ENCODE measurements around the gene RGS4.

RGS4 gene

DNA sequence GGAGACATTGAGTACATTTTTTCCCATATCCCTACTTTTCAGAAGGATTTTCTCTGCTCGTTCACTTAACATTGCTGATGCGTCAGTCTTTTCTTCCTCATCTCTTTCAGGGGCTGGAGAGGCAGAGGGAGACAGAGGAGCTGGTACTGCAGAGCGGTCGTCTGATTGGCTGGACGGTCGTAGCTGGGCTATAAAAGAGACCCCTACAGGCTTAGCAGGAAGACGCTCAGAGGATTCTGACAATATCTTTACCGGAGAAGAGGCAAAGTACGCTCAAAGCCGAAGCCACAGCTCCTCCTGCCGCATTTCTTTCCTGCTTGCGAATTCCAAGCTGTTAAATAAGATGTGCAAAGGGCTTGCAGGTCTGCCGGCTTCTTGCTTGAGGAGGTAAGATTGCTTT lies at the start of gene RGS4:
RGS4 (plus strand) TSS at position 220 of the 400 bp plus-strand sequence; CDS start at position 344, 124 bp downstream.
- H3K36me3 Mint-ChIP-seq (ENCODE audit: low read depth) = no peaks in the 10 kb centered on the region
- H3K27ac Mint-ChIP-seq = no peak within 1 kb of the TSS
- peaks cover 59% of the 10 kb centered on the region for H3K27me3 Mint-ChIP-seq
- no peaks in the 10 kb centered on the region for H3K9me3 Mint-ChIP-seq
- H3K4me1 Mint-ChIP-seq (ENCODE audit: low read depth) = no peaks in the 10 kb centered on the region
- no peak within 1 kb of the TSS for H3K4me3 Mint-ChIP-seq
- DNase-seq = no peak

DNA sequence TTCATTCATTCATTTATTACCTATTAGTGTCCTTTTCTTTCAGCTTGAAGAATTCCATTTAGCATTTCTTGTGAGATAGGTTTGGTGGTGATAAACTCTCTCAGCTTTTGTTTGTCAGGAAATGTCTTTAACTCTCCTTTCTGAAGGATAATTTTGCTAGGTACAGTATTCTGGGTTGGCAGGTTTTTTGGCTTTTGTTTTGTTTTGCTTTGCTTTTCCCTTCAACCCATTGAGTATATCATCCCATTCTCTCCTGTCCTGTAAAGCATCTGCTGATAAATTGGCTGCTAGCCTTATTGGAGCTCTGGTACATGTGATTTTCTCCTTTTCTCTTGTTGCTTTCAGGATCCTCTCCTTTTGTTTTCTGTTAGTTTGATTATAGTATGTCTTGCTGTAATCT lies 47.0 kb upstream of the RGS4 start:
- Mint-ChIP-seq H3K27ac (no peak overlapping the region), H3K4me1 (ENCODE audit: low read depth) (no peaks in the 10 kb centered on the region), H3K27me3 (peaks cover 5% of the 10 kb centered on the region), H3K36me3 (ENCODE audit: low read depth) (no peaks in the 10 kb centered on the region), H3K9me3 (peaks cover 16% of the 10 kb centered on the region), H3K4me3 (no peak overlapping the region)
- DNase-seq = no peak

DNA sequence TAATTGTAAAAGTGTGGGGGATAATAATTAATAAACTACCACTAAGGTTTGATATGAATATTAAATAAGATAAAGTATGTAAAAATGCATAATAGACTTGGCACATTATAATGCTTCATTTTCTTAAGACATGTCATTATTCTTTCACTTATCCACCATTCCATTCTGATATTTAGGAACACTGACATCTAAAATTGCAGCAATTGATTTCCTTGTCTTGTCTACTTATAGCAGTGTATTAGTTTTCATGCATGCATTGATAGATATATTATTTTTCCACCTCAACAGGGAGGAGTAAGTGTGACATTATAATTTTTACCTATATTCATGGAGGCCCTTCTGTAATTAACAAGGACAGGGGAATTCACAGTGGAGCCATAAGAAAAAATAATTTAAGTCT lies 41.6 kb upstream of the RGS4 start:
- Mint-ChIP-seq H3K4me1 (ENCODE audit: low read depth) (no peaks in the 10 kb centered on the region), H3K9me3 (peaks cover 8% of the 10 kb centered on the region), H3K36me3 (ENCODE audit: low read depth) (no peaks in the 10 kb centered on the region), H3K27me3 (peaks cover 8% of the 10 kb centered on the region), H3K4me3 (no peak overlapping the region), H3K27ac (no peak overlapping the region)
- DNase-seq = no peak

DNA sequence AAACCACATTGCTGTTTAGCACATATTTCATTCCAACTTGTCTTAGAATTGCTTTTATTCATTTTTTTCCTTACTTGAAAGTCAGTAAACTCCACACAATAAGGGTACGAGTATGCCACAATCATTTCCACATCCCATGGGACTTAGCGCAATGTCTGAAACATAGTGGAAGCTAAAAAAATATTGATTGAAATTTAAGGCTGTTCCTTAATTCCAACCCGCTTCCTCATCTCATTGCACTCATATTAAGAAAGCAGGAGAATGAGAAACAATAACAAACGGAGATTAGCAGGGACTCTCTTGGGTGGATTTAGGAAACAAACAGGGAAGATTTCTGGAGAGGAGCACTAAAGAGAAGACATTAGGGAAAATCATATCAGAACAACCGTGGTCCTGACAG lies 39.3 kb upstream of the RGS4 start:
- Mint-ChIP-seq H3K27ac (no peak overlapping the region), H3K9me3 (no peaks in the 10 kb centered on the region), H3K27me3 (peaks cover 10% of the 10 kb centered on the region), H3K4me1 (ENCODE audit: low read depth) (no peaks in the 10 kb centered on the region), H3K36me3 (ENCODE audit: low read depth) (no peaks in the 10 kb centered on the region), H3K4me3 (no peak overlapping the region)
- no peak for DNase-seq

DNA sequence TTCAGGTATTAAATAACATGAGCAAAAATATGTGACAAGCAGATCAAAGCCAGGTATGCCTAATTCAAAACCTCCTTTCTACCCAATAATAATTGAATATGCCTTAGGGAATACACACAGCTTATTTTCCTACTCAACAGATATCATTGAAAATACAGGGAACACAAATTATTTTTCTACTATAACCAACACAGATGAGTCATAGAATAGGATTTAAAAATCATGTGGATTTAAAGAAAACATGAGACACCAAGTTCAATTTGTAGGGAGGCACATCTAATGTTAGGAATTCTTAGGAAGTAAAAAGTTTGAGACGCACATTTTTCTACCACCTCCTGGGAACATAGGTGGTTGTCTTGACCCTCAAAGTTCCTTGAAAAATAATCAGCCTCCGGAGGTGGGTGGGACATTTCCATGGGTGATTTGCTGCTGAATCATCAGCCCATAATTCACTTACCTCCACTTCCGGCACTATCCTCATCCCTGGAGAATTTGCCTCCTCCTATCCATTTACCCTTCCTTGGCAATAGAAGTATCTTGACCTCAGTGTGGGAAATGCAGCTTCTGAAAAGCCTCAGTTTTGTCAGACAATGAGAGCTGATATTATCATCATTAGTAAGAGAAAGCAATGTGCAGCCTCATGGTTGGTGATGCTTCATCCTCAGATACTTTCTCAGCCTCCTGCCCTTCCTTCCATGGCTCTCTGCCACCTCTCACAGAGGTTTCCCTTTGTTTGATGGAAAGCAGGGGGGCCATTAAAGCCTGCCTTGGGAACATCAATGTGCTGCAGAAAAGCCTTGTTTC lies 33.5 kb upstream of the RGS4 start:
- no peak for DNase-seq
- H3K27ac Mint-ChIP-seq = no peak overlapping the region
- H3K4me3 Mint-ChIP-seq = no peak overlapping the region
- H3K9me3 Mint-ChIP-seq = no peaks in the 10 kb centered on the region
- no peaks in the 10 kb centered on the region for H3K36me3 Mint-ChIP-seq (ENCODE audit: low read depth)
- peaks cover 11% of the 10 kb centered on the region for H3K27me3 Mint-ChIP-seq
- H3K4me1 Mint-ChIP-seq (ENCODE audit: low read depth) = no peaks in the 10 kb centered on the region

DNA sequence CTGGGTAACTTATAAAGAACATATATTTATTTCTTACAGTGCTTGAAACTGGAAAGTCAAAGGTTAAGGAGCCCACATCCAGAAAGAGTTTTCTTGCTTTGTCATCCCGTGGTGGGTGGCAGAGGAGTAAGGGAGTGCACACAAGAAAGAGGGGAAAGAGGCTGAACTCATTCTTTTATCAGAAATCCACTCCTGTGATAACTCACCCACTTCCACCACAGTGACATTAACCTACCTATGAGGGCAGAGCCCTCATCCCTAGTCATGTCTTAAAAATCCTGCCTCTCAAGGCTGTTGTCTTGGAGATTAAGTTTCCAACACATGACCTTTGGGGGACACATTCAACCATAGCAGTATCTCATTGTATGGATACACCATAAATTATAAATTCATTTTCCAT lies 32.5 kb upstream of the RGS4 start:
- Mint-ChIP-seq H3K9me3 (no peaks in the 10 kb centered on the region), H3K36me3 (ENCODE audit: low read depth) (no peaks in the 10 kb centered on the region), H3K4me3 (no peak overlapping the region), H3K4me1 (ENCODE audit: low read depth) (no peaks in the 10 kb centered on the region), H3K27me3 (peaks cover 11% of the 10 kb centered on the region), H3K27ac (no peak overlapping the region)
- DNase-seq = no peak

DNA sequence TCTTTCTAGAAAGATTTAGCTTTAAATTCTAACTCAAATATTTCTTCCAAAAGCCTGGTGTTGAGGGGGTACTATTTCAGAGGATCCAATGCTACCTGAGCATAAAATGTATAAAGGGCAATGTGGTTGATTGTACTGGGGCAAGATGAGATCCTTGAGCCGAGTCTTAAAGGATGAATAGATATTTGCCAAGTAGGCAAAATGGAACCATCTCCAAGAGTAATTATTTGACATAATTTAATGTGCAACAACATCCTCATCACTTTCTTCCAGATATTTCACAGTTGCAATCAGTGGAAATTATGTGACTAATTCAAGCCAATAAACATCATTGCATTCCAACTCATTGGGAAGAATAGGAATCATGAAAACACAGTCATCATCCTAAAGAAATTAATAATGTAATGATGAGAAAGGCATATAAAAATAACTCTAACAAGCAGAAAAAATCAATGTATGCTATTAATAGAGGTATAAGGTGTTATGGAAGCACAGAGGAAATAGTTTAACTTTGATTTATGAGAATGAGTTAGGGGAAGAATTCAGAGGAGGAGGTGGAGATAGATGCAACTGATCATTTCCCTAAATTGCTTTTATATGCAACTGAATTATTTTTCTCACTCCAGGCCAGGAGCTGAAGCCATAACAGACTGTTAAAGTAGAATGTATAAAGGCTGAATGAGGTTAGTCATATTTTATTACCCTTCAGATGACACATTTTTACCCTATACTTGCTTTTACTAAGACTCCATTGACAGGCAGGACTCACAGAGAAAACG lies 30.0 kb upstream of the RGS4 start:
- Mint-ChIP-seq H3K4me3 (no peak overlapping the region), H3K27ac (no peak overlapping the region), H3K27me3 (peaks cover 9% of the 10 kb centered on the region), H3K9me3 (no peaks in the 10 kb centered on the region), H3K4me1 (ENCODE audit: low read depth) (no peaks in the 10 kb centered on the region), H3K36me3 (ENCODE audit: low read depth) (no peaks in the 10 kb centered on the region)
- DNase-seq = no peak

DNA sequence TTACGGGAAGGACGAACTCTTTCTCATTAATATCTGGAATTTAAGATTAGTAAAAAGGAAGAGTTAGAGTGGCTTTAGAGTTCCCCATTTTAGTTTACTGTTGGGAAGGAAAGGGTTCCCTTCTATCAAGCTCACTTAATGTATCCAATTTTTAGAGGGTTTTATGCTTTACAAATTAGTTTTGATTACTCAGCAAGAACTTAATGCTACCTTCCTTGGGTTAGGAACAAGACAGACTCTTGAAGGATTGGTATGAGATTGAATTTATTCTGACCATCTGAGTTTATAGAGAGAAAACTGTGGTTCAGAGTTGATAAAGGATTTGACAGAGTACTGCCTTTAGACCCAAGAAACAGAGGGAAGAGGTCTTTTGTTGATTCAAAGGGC lies 29.5 kb upstream of the RGS4 start:
- Mint-ChIP-seq H3K9me3 (no peaks in the 10 kb centered on the region), H3K4me3 (no peak overlapping the region), H3K27me3 (peaks cover 15% of the 10 kb centered on the region), H3K27ac (no peak overlapping the region), H3K4me1 (ENCODE audit: low read depth) (no peaks in the 10 kb centered on the region), H3K36me3 (ENCODE audit: low read depth) (no peaks in the 10 kb centered on the region)
- DNase-seq = no peak

DNA sequence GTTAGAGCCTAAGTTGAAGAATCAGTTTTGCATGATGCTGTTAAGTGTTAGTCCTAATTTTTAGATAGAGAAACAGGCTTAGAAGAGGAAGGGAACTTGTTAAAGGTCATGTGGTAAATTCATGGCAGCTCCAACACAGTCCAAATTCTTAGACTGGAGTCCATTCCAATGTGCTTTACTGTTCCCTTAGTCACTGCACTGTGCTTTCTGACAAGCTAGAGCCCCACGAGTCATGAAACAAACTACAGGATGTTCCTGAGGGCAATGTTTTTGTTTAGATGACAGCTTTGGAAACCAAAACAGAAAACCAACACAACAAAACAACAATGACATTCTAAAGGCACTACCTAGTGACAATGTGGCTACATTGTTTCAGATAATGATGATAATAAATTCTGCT lies 23.1 kb upstream of the RGS4 start:
- no peak for DNase-seq

DNA sequence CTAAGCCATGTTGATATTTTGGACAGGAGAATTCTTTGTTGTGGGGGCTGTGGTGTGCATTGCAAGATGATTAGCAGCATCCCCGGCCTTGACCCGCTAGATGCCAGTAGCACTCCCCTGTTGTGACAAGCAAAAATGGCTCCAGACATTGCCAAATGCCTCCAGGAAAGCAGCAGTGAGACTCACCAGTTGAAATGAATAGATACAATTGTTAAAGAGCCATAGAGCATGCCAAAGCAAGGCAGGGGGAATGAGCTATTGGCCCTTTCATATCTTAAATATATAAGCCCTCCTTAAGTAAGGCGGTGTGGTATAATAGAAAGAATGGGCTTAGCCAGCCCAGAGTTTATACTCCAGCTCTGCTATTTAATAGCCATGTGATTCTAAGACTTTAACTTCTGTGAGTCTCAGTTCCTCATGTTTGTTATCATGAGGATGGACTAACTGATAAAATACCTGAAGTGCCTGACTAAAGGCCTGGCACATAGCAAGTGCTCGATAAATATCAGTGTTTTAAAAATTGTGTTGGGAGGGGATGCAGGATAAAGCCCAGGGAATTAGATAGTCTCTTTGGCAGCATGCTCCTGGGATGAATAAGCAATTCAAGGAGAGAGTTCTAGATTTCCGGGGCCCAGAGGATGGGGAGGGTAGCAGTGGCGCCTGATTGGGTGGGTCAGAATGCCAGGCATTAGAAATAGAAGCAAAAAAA lies 21.1 kb upstream of the RGS4 start:
- H3K27me3 Mint-ChIP-seq = peaks cover 24% of the 10 kb centered on the region
- no peaks in the 10 kb centered on the region for H3K36me3 Mint-ChIP-seq (ENCODE audit: low read depth)
- no peaks in the 10 kb centered on the region for H3K9me3 Mint-ChIP-seq
- no peak overlapping the region for H3K4me3 Mint-ChIP-seq
- DNase-seq = no peak
- H3K27ac Mint-ChIP-seq = no peak overlapping the region
- no peaks in the 10 kb centered on the region for H3K4me1 Mint-ChIP-seq (ENCODE audit: low read depth)

More for the DNA sequence above, 23.1 kb upstream of the RGS4 start:
- H3K4me3 Mint-ChIP-seq = no peak overlapping the region
- no peaks in the 10 kb centered on the region for H3K9me3 Mint-ChIP-seq
- H3K27me3 Mint-ChIP-seq = peaks cover 24% of the 10 kb centered on the region
- no peaks in the 10 kb centered on the region for H3K36me3 Mint-ChIP-seq (ENCODE audit: low read depth)
- no peaks in the 10 kb centered on the region for H3K4me1 Mint-ChIP-seq (ENCODE audit: low read depth)
- H3K27ac Mint-ChIP-seq = no peak overlapping the region

DNA sequence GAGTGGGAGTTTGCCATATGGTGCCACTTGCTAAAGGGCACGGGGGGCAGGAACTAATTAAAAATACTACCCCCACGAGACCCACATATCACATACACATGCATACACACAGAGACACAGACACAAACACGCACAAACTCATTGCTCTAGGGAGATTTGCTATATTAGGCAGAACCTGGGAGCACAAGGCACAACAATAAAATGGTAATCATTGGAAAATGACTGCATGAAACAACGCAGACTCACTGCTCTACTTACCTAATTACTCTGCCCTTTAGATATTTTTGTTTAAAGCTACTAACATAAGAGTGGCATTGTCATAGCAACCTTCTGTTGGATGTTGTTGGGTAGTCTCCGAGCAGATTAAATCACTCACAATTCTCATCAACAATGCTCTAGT lies 20.3 kb upstream of the RGS4 start:
- H3K27me3 Mint-ChIP-seq = peaks cover 24% of the 10 kb centered on the region
- no peak overlapping the region for H3K4me3 Mint-ChIP-seq
- H3K4me1 Mint-ChIP-seq (ENCODE audit: low read depth) = no peaks in the 10 kb centered on the region
- no peaks in the 10 kb centered on the region for H3K36me3 Mint-ChIP-seq (ENCODE audit: low read depth)
- H3K9me3 Mint-ChIP-seq = no peaks in the 10 kb centered on the region
- no peak overlapping the region for H3K27ac Mint-ChIP-seq
- no peak for DNase-seq

DNA sequence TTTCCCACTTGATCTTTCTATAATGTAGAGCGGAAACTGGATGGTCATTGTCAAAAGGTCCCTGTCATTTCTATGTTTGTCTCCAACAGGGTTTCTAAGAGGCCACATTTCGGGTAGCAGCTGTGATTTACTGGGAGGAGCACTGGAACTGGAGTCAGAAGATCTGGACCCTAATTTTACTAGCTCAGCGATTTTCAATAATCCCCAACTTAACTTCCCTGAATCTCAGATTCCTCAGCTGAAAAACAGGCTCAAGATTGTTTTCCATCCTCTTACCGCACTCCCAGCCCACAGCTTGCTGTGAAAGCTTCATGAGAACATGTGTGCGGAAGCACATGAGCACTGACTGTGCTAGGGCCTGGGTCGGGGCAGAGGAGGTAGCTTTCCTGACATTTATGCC lies 19.9 kb upstream of the RGS4 start:
- no peaks in the 10 kb centered on the region for H3K36me3 Mint-ChIP-seq (ENCODE audit: low read depth)
- H3K4me1 Mint-ChIP-seq (ENCODE audit: low read depth) = no peaks in the 10 kb centered on the region
- H3K9me3 Mint-ChIP-seq = no peaks in the 10 kb centered on the region
- no peak overlapping the region for H3K27ac Mint-ChIP-seq
- H3K27me3 Mint-ChIP-seq = peaks cover 22% of the 10 kb centered on the region
- H3K4me3 Mint-ChIP-seq = no peak overlapping the region
- no peak for DNase-seq

DNA sequence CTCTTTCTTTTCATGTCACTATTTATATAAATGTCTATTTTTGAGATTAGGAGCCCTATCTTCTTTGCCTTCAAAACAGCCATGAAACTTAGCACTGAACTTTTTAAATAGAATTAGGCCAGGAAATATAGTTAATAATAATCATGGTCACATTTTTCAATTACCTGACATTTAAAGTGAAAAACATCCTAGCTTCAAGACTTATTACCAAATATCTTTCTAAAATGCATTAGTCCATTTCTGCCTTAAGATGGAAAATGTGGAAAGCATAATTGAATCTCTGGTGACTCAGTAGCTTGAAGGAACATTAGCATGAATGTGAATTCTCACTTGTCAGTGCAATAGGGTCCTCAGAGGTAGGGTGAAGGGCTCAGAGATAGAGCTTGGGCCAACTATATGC lies 18.7 kb upstream of the RGS4 start:
- H3K27ac Mint-ChIP-seq = no peak overlapping the region
- H3K27me3 Mint-ChIP-seq = peaks cover 18% of the 10 kb centered on the region
- H3K4me3 Mint-ChIP-seq = no peak overlapping the region
- no peaks in the 10 kb centered on the region for H3K36me3 Mint-ChIP-seq (ENCODE audit: low read depth)
- no peak for DNase-seq
- H3K4me1 Mint-ChIP-seq (ENCODE audit: low read depth) = no peaks in the 10 kb centered on the region
- no peaks in the 10 kb centered on the region for H3K9me3 Mint-ChIP-seq

DNA sequence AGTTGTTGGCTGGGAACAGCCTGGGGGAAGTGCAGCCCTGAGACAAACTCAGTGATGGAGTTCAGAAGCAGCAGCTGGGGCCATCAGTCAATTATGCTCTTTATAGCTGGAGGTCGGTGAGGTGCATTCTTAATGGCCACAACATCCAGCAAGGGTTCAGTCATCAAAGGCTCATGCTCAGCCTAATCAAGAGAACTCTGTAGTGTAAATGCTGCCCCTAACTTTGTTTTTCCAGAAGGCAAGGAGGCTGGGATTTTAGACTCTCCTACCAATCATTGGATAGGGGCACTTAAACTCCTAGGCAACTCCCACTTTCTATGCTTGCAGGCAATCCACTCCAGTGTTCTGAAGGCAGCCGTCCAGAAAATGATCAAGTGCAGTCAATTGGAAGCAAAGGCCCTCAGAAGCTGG lies 15.0 kb upstream of the RGS4 start:
- DNase-seq = no peak
- no peak overlapping the region for H3K4me3 Mint-ChIP-seq
- H3K27ac Mint-ChIP-seq = no peak overlapping the region
- peaks cover 14% of the 10 kb centered on the region for H3K27me3 Mint-ChIP-seq
- no peaks in the 10 kb centered on the region for H3K9me3 Mint-ChIP-seq
- no peaks in the 10 kb centered on the region for H3K4me1 Mint-ChIP-seq (ENCODE audit: low read depth)
- no peaks in the 10 kb centered on the region for H3K36me3 Mint-ChIP-seq (ENCODE audit: low read depth)

DNA sequence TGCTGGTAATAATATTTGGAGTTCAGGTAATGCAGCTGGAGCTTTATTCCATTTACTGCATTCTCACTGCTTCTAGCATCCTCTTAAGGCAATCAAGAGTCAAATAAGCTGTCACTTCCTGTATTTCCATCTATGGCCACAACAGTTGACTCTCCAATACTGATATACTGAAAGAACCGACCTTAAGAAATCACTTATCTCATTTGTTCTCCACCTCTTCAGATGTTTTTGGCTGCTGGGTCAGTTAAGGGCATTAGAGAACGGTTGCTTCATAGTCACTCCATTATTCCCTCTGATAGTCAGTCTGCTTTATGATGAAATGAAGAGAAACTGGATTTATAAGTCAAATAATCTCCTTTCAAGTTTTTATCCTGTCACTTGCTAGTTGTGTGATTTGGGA lies 14.2 kb upstream of the RGS4 start:
- no peaks in the 10 kb centered on the region for H3K4me1 Mint-ChIP-seq (ENCODE audit: low read depth)

More for the DNA sequence above, 14.2 kb upstream of the RGS4 start:
- no peaks in the 10 kb centered on the region for H3K36me3 Mint-ChIP-seq (ENCODE audit: low read depth)
- peaks cover 11% of the 10 kb centered on the region for H3K27me3 Mint-ChIP-seq
- no peak for DNase-seq
- no peaks in the 10 kb centered on the region for H3K9me3 Mint-ChIP-seq
- H3K4me3 Mint-ChIP-seq = no peak overlapping the region
- no peak overlapping the region for H3K27ac Mint-ChIP-seq
